Immature natural killer cell (primary cell): Measurements from ENCODE around the gene ATP9B. TPM values are rescaled to one million over a fixed set of nuclear protein-coding genes. Genes with fewer than 3 reads are reported as not detected.

Source experiments
- DNase-seq, 3 donors: peaks; one replicate each; pipeline ENCODE4 v3.0.0; 2022; ENCODE audit warnings: mixed read lengths in 1 of 3
- H3K27ac Mint-ChIP-seq, 6 donors: one replicate each; pipeline ENCODE4 v1.8.0; 2020; ENCODE audit warnings: mixed read lengths in 6 of 6, mild to moderate bottlenecking in 5 of 6, inconsistent platforms in 4 of 6, moderate library complexity in 3 of 6
- H3K27me3 Mint-ChIP-seq, 3 donors: one replicate each; pipeline ENCODE4 v1.8.0; 2020 to 2021; ENCODE audit warnings: low read depth in 3 of 3, mild to moderate bottlenecking in 3 of 3, mixed read lengths in 3 of 3, moderate library complexity in 3 of 3, inconsistent platforms in 1 of 3
- H3K36me3 Mint-ChIP-seq, 3 donors: one replicate each; pipeline ENCODE4 v1.8.0; 2020; ENCODE audit warnings: mixed read lengths in 3 of 3, inconsistent platforms in 2 of 3, mild to moderate bottlenecking in 2 of 3
- H3K4me1 Mint-ChIP-seq, 2 donors: one replicate each; pipeline ENCODE4 v1.8.0; 2020; ENCODE audit warnings: inconsistent platforms in 2 of 2, mild to moderate bottlenecking in 2 of 2, mixed read lengths in 2 of 2, moderate library complexity in 1 of 2
- H3K4me3 Mint-ChIP-seq, 5 donors: one replicate each; pipeline ENCODE4 v1.8.0; 2020; ENCODE audit warnings: mild to moderate bottlenecking in 5 of 5, mixed read lengths in 5 of 5, inconsistent platforms in 3 of 5, moderate library complexity in 3 of 5
- H3K9me3 Mint-ChIP-seq, 6 donors: one replicate each; pipeline ENCODE4 v1.8.0; 2020; ENCODE audit warnings: mild to moderate bottlenecking in 6 of 6, mixed read lengths in 6 of 6, inconsistent platforms in 4 of 6, moderate library complexity in 3 of 6
- polyA plus RNA-seq, 3 donors: library from polyadenylated mRNA; unstranded; fragments of 300-500 nt; fragmentation: Illumina TruSeq; gene quantifications; one replicate each; pipeline ENCODE4 v1.2.3, GENCODE V29; 2021

The ATP9B gene
- polyA plus RNA-seq, 3 donors from 2014 or later: 11.4 to 16.9 (median 11.5) TPM

GRCh38 chr18:79118797-79119196 is 49.6 kb downstream of the ATP9B start:
- DNase-seq: no peak
- H3K27me3 Mint-ChIP-seq: no peaks in the 10 kb centered on the region
- no peaks in the 10 kb centered on the region for H3K4me1 Mint-ChIP-seq
- no peak overlapping the region for H3K4me3 Mint-ChIP-seq
- H3K36me3 Mint-ChIP-seq: peaks cover 20 to 24% (median 20%) of the 10 kb centered on the region in 3 donors
- H3K27ac Mint-ChIP-seq: no peak overlapping the region
- no peaks in the 10 kb centered on the region for H3K9me3 Mint-ChIP-seq

- H3K4me3 Mint-ChIP-seq: no peak overlapping the region
- no peak for DNase-seq
- no peaks in the 10 kb centered on the region for H3K9me3 Mint-ChIP-seq
- H3K27me3 Mint-ChIP-seq: peaks cover 2 to 3% (median 2%) of the 10 kb centered on the region in 3 donors
- H3K36me3 Mint-ChIP-seq: peaks cover 16 to 21% (median 19%) of the 10 kb centered on the region in 3 donors
- no peaks in the 10 kb centered on the region for H3K4me1 Mint-ChIP-seq
- H3K27ac Mint-ChIP-seq: no peak overlapping the region
Measured at GRCh38 chr18:79121746-79122474, 52.7 kb downstream of the ATP9B start.

- Mint-ChIP-seq H3K4me3 (no peak overlapping the region), H3K27ac (no peak overlapping the region), H3K9me3 (no peaks in the 10 kb centered on the region), H3K4me1 (no peaks in the 10 kb centered on the region), H3K27me3 (peaks cover 2 to 3% (median 2%) of the 10 kb centered on the region in 3 donors), H3K36me3 (peaks cover 28 to 36% (median 33%) of the 10 kb centered on the region in 3 donors)
- no peak for DNase-seq
Measured at GRCh38 chr18:79123948-79124347, 54.8 kb downstream of the ATP9B start.

- Mint-ChIP-seq H3K27me3 (peaks cover 0 to 3% (median 2%) of the 10 kb centered on the region in 3 donors), H3K9me3 (no peaks in the 10 kb centered on the region), H3K4me3 (no peak overlapping the region), H3K36me3 (peaks cover 27 to 35% (median 31%) of the 10 kb centered on the region in 3 donors), H3K4me1 (no peaks in the 10 kb centered on the region), H3K27ac (no peak overlapping the region)
- DNase-seq: no peak
Measured at GRCh38 chr18:79129120-79129519, 59.9 kb downstream of the ATP9B start.

- no peak overlapping the region for H3K27ac Mint-ChIP-seq
- H3K4me1 Mint-ChIP-seq: peaks cover 2 to 14% of the 10 kb centered on the region in 2 donors
- peaks cover 8 to 27% (median 14%) of the 10 kb centered on the region in 3 donors for H3K36me3 Mint-ChIP-seq
- no peaks in the 10 kb centered on the region for H3K9me3 Mint-ChIP-seq
- no peak overlapping the region for H3K4me3 Mint-ChIP-seq
- no peak for DNase-seq
- H3K27me3 Mint-ChIP-seq: no peaks in the 10 kb centered on the region
Measured at GRCh38 chr18:79133724-79134123, 64.5 kb downstream of the ATP9B start.

GRCh38 chr18:79135924-79136323 is 66.7 kb downstream of the ATP9B start:
- Mint-ChIP-seq H3K9me3 (no peaks in the 10 kb centered on the region), H3K4me3 (no peak overlapping the region), H3K36me3 (peaks cover 0 to 14% (median 11%) of the 10 kb centered on the region in 3 donors), H3K27ac (peak overlapping the region in 3 of 6 donors; percentile 2 to 57 (median 15)), H3K27me3 (peaks cover 0 to 5% (median 0%) of the 10 kb centered on the region in 3 donors), H3K4me1 (peaks cover 12 to 27% of the 10 kb centered on the region in 2 donors)
- no peak for DNase-seq

- H3K27ac Mint-ChIP-seq: peak overlapping the region in 4 of 6 donors; percentile 17 to 62 (median 58)
- peaks cover 0 to 14% (median 14%) of the 10 kb centered on the region in 3 donors for H3K36me3 Mint-ChIP-seq
- DNase-seq: no peak
- H3K4me1 Mint-ChIP-seq: peaks cover 12 to 27% of the 10 kb centered on the region in 2 donors
- H3K9me3 Mint-ChIP-seq: no peaks in the 10 kb centered on the region
- H3K27me3 Mint-ChIP-seq: peaks cover 0 to 5% (median 0%) of the 10 kb centered on the region in 3 donors
- no peak overlapping the region for H3K4me3 Mint-ChIP-seq
Measured at GRCh38 chr18:79136742-79137141, 67.5 kb downstream of the ATP9B start.

- H3K36me3 Mint-ChIP-seq: peaks cover 4 to 20% (median 13%) of the 10 kb centered on the region in 3 donors
- peaks cover 0 to 6% (median 0%) of the 10 kb centered on the region in 3 donors for H3K27me3 Mint-ChIP-seq
- no peaks in the 10 kb centered on the region for H3K9me3 Mint-ChIP-seq
- DNase-seq: peak; percentile 59 to 66 (median 64)
- H3K4me1 Mint-ChIP-seq: peaks cover 12 to 27% of the 10 kb centered on the region in 2 donors
- peak overlapping the region; percentile 34 to 93 (median 66) for H3K27ac Mint-ChIP-seq
- H3K4me3 Mint-ChIP-seq: peak overlapping the region in 3 of 5 donors; percentile 9 to 43 (median 29)
Measured at GRCh38 chr18:79139206-79139605, 70.0 kb downstream of the ATP9B start.

GRCh38 chr18:79147014-79147413 is 77.8 kb downstream of the ATP9B start:
- DNase-seq: no peak
- H3K4me1 Mint-ChIP-seq: peaks cover 17 to 20% of the 10 kb centered on the region in 2 donors
- no peak overlapping the region for H3K4me3 Mint-ChIP-seq
- H3K27me3 Mint-ChIP-seq: peaks cover 0 to 6% (median 0%) of the 10 kb centered on the region in 3 donors
- peaks cover 9 to 32% (median 25%) of the 10 kb centered on the region in 3 donors for H3K36me3 Mint-ChIP-seq
- no peaks in the 10 kb centered on the region for H3K9me3 Mint-ChIP-seq
- H3K27ac Mint-ChIP-seq: no peak overlapping the region

GRCh38 chr18:79151191-79151590 is 82.0 kb downstream of the ATP9B start:
- peak; percentile 20 to 43 (median 39) for DNase-seq
- H3K36me3 Mint-ChIP-seq: peaks cover 0 to 27% (median 27%) of the 10 kb centered on the region in 3 donors
- peak overlapping the region in 4 of 6 donors; percentile 19 to 70 (median 34) for H3K27ac Mint-ChIP-seq
- H3K27me3 Mint-ChIP-seq: peaks cover 0 to 4% (median 0%) of the 10 kb centered on the region in 3 donors
- no peaks in the 10 kb centered on the region for H3K9me3 Mint-ChIP-seq
- H3K4me1 Mint-ChIP-seq: peaks cover 23 to 37% of the 10 kb centered on the region in 2 donors
- H3K4me3 Mint-ChIP-seq: peak overlapping the region in 1 of 5 donors; percentile 61

GRCh38 chr18:79156327-79156726 is 87.1 kb downstream of the ATP9B start:
- peaks cover 31 to 60% of the 10 kb centered on the region in 2 donors for H3K4me1 Mint-ChIP-seq
- H3K36me3 Mint-ChIP-seq: peaks cover 0 to 32% (median 24%) of the 10 kb centered on the region in 3 donors
- peak overlapping the region in 3 of 5 donors; percentile 70 to 79 (median 75) for H3K4me3 Mint-ChIP-seq

GRCh38 chr18:79164706-79165105 is 95.5 kb downstream of the ATP9B start:
- no peak for DNase-seq
- Mint-ChIP-seq H3K9me3 (no peaks in the 10 kb centered on the region), H3K4me3 (no peak overlapping the region), H3K27ac (peak overlapping the region in 1 of 6 donors; percentile 41), H3K4me1 (peaks cover 5 to 8% of the 10 kb centered on the region in 2 donors), H3K36me3 (peaks cover 6 to 25% (median 12%) of the 10 kb centered on the region in 3 donors), H3K27me3 (peaks cover 0 to 2% (median 0%) of the 10 kb centered on the region in 3 donors)

More at GRCh38 chr18:79156327-79156726, 87.1 kb downstream of the ATP9B start:
- Mint-ChIP-seq H3K9me3 (no peaks in the 10 kb centered on the region), H3K27ac (peak overlapping the region; percentile 94 to 97 (median 96)), H3K27me3 (peaks cover 0 to 7% (median 7%) of the 10 kb centered on the region in 3 donors)
- DNase-seq: no peak

- H3K4me1 Mint-ChIP-seq: peaks cover 4 to 6% of the 10 kb centered on the region in 2 donors
- no peak overlapping the region for H3K4me3 Mint-ChIP-seq
- no peak overlapping the region for H3K27ac Mint-ChIP-seq
- H3K9me3 Mint-ChIP-seq: no peaks in the 10 kb centered on the region
- H3K36me3 Mint-ChIP-seq: peaks cover 4 to 17% (median 6%) of the 10 kb centered on the region in 3 donors
- DNase-seq: no peak
- peaks cover 0 to 2% (median 0%) of the 10 kb centered on the region in 3 donors for H3K27me3 Mint-ChIP-seq
Measured at GRCh38 chr18:79166702-79167101, 97.5 kb downstream of the ATP9B start.
